ENCODE measurements around the gene ZBTB17.
"Not testable (repeated sequence)": the region's sequence is repeated elsewhere in the genome, so short reads cannot be mapped to it uniquely, and the experiment has no call there.

Gene ZBTB17

DNA sequence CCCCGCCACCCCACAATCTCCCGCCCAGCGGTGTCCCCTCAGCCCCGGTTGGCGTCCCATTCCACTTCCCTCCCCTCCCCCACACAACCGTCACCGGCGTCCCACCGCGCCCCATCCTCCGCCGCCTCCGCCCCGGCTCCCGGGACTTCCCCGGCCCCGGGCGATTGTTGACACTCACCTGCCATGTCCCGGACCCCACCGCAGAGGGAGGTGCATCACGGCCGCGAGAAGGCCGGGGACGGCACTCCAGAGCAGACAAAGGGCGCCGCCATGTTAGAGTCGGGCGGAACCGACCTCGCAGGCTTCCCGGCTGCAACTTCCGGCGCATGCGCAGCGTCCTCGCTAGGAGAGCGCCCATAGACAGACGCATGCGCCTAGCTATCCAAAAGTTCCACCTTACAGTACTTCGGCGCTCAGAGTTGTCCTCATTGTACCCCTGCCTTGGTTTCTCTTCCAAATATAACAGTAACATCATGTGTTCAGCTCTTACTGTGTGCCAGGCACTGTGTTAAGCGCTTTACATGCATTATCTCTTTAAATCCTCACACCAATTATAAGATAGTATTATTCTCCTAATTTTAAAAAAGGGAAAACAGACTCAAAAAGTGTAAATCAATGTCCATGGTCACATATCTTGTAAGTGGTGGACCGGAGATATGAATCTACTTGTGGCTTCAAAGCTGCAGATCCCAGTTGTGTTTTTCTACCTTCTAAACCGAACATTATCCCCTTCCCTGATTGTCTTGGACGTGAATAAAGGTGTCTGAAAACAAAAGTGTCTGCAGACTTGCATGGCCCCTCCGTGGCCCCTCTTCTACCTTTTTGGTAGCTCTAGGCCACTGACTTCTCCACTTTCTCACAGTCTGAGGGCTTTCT is at the start of gene ZBTB17:
Gene ZBTB17 (minus strand): TSS at position 297 of the 876 bp plus-strand sequence. CDS start 27,606 bp downstream, outside the sequence.
- peak within 1 kb of the TSS; percentile 94 for H3K4me3 ChIP-seq (ENCODE audit: low read length)
- no peak for TF ChIP-seq ZNF274 (IDR thresholded peaks at IDR 0.05; ENCODE audit: low read depth, low read length)

- H3K4me3 ChIP-seq (ENCODE audit: low read length) = no peak overlapping the region
- no peak for TF ChIP-seq ZNF274 (IDR thresholded peaks at IDR 0.05; ENCODE audit: low read depth, low read length)
These were observed 47.3 kb upstream of the ZBTB17 start for GRCh38 chr1:16023050-16023653.

- no peak for TF ChIP-seq ZNF274 (IDR thresholded peaks at IDR 0.05; ENCODE audit: low read depth, low read length)
These were observed 46.5 kb upstream of the ZBTB17 start for GRCh38 chr1:16022393-16022792.

GRCh38 chr1:16021681-16022080 is 45.8 kb upstream of the ZBTB17 start, which contains the start of gene CLCNKA:
Gene CLCNKA (plus strand): TSS chr1:16022036. CDS start chr1:16022620, 584 bp downstream.
- H3K4me3 ChIP-seq (ENCODE audit: low read length) = no peak within 1 kb of the TSS
- no peak for TF ChIP-seq ZNF274 (IDR thresholded peaks at IDR 0.05; ENCODE audit: low read depth, low read length)

More at GRCh38 chr1:16022393-16022792, 46.5 kb upstream of the ZBTB17 start:
- H3K4me3 ChIP-seq (ENCODE audit: low read length) = no peak overlapping the region

GRCh38 chr1:16020878-16021277 is 45.0 kb upstream of the ZBTB17 start:
- not testable (repeated sequence) for H3K4me3 ChIP-seq (ENCODE audit: low read length)

GRCh38 chr1:16020325-16020724 is 44.4 kb upstream of the ZBTB17 start:
- H3K4me3 ChIP-seq (ENCODE audit: low read length) = no peak overlapping the region
- TF ChIP-seq ZNF274 (IDR thresholded peaks at IDR 0.05; ENCODE audit: low read depth, low read length) = no peak

DNA sequence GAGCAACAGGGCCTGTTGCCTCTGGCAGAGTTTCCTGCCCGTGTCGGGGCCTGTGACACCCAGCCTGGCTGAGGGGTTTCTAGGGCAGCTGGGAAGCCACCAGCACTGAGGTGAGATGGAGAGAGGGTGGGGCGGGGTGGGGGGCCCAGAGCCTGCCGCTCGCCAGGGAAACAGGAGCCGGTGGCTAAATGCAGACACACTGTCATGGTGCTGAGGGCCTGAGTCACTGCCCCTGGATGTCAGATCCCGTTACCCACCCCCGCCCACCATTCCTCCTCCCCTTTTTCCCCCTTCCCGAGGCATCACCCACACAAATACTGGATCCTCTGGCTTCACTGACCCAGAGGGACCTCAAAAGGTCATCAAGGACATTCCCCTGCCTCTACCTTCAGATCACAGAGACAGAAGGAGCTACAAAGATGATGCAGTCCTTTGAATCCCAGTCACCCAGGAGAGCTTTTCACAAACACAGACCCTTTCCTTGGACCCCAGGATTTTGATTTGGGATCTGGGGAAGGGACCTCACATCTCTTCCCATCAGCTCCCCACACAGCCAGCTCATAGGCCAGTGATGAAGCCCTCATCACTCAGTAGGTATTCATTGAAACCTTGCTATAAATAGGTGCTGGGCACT is 43.9 kb upstream of the ZBTB17 start:
- no peak for TF ChIP-seq ZNF274 (IDR thresholded peaks at IDR 0.05; ENCODE audit: low read depth, low read length)
- no peak overlapping the region for H3K4me3 ChIP-seq (ENCODE audit: low read length)

DNA sequence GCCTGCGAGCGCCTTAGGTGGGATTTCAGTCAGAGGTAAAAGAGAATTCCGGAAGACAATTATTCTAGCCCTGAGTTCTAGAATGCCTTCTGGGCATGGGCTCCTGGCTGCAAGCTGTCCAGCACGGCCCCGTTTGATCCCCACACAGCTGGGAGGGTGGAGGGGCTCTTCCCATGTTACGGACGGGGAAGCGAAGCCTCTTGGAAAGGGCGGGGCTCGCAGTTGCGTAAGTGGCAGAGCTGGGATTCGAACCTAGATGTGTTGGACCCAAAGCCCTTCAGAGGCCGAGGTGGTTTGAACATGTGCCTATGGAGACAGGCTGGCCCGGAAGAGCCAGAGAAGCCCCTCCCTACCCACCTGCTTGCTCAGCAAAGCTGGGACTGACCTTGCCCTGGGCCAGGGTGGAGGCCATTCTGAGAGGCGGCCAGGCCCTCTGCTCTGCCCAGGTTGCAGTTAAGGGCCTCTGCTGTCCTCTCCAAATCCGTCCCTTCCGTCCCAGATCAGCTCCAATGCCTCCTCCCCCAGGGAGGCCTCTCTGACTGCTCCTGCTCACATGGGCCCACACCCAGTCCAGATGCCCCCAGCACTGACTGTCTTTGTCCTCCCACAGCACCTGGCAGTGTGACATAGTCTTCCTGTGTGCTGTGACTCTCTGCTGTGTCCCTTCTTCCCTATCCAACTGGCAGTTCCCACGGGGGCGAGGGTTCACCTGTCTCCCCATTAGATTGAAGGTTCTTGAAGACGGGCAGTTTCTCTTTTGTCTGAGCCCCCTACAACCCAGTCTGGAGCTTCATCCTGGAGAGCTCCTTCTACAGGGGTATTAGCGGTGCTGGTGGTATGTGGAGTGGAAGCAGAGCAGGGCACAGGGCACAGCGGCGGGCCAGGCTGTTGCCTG is 43.1 kb upstream of the ZBTB17 start:
- no peak overlapping the region for H3K4me3 ChIP-seq (ENCODE audit: low read length)
- TF ChIP-seq ZNF274 (IDR thresholded peaks at IDR 0.05; ENCODE audit: low read depth, low read length) = no peak

DNA sequence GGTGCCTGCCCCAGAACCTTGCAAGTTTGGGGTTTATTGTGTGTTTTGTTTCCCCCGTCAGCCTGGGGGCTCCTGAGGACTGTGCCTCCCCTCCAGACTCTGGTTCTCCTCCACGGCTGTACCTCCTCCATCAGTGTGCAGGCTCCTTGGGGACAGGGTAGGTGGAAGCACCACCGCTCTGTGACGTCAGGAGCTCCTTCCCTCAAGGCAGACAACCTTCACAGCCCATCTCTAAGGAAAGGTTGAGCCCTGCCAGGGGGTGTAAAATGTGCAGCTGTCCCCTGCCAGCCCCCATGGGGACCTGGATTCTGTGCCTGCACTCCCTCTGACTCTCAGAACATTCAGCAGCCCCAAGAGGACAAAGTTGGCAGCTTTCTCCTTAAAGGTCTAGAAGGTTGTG is 42.4 kb upstream of the ZBTB17 start:
- no peak overlapping the region for H3K4me3 ChIP-seq (ENCODE audit: low read length)
- TF ChIP-seq ZNF274 (IDR thresholded peaks at IDR 0.05; ENCODE audit: low read depth, low read length) = no peak

DNA sequence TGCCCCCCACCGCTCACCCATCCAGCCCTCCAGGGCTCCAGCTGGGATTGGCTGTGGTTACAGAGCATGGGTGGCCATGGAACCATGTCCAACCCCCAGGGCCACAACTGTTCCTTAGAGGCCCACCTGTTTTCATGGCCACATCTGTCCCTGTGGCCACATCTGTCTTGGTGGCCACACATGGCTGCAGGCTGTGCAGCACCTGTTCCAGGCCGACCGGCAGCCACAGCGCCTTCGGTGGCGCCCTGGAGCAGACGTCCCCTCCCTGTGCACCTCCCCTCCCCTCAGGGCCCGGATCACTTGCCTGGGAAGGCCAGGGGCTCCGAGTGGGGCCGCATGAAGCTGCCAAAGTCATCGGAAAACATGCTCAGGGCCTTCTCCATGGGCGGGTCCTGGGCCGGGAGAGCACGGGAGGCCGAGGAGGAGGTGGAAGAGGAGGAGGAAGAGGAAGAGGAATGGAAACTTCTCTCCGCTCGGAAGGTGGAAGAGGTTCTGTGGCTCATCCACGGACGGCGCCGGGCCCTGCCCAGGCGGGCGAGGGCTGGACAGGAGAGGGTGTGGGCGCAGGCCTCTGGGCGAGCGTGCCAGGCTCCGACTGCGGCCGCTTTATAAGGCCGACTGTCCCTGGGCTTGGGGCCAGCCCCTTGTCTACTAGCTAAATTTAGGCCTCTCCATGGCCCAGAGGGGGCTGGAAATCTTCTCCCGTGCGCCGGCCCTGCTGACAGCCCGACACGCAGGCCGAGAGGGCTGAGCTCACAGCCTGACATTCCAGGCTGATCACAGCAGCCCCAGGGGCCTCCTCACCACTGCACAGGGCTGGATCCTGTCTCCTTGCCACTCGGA is 41.8 kb upstream of the ZBTB17 start, which contains the start of gene HSPB7:
Gene HSPB7 (minus strand): TSS at position 583 of the 843 bp plus-strand sequence. CDS start 80 bp downstream, at position 503.
- no peak within 1 kb of the TSS for H3K4me3 ChIP-seq (ENCODE audit: low read length)
- TF ChIP-seq ZNF274 (IDR thresholded peaks at IDR 0.05; ENCODE audit: low read depth, low read length) = no peak

GRCh38 chr1:16017076-16017460 is 41.2 kb upstream of the ZBTB17 start:
- no peak overlapping the region for H3K4me3 ChIP-seq (ENCODE audit: low read length)
- no peak for TF ChIP-seq ZNF274 (IDR thresholded peaks at IDR 0.05; ENCODE audit: low read depth, low read length)

GRCh38 chr1:16015960-16016901 is 40.3 kb upstream of the ZBTB17 start:
- no peak for TF ChIP-seq ZNF274 (IDR thresholded peaks at IDR 0.05; ENCODE audit: low read depth, low read length)
- H3K4me3 ChIP-seq (ENCODE audit: low read length) = no peak overlapping the region

Measured in GM08714 (cell line).